HG02840 (cell line): ENCODE data around the gene IL6R.

Experiments
- ATAC-seq: cut with Tn5 transposase; IDR thresholded peaks from one replicate; pipeline ENCODE4 v1.9.1; 2021; ENCODE audit warnings: mild to moderate bottlenecking, moderate library complexity, moderate number of reproducible peaks; ENCODE audit not compliant: unreplicated experiment, low FRiP score

IL6R gene

DNA sequence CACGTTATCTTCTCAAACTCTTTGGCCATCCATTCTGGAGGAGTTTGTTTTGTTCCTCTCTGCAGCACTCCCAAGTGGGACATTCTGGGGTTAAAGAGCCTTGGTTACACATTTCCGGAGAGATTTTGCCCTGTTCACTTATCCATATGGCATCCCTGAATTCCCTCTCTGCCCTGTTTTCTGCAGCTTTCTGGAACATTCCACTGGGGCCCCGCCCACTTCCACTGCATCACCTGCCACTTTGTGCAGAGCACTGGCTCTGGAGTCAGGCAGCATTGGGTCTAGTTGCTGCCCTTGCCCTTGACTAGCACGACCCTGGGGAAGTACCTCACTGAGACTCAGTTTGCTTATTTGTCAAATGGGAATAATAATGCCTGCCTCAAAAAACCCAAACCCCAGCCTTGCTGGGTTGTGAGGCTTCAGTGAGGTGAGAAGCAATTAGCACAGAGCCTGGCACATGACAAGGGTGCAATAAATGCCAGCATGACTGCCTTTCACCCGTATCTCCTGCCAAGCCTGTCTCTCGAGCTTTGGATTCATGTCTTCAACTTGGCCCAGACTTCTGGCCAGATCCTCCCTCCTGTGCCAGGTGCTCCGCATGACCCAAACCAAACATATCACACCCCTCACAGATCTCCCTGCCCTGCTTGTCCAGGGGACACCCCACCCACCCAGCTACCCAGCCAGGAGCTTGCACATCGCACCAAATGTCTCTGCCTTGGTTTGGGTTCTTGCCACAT lies 38.3 kb downstream of the IL6R start:
- ATAC-seq: no peak

DNA sequence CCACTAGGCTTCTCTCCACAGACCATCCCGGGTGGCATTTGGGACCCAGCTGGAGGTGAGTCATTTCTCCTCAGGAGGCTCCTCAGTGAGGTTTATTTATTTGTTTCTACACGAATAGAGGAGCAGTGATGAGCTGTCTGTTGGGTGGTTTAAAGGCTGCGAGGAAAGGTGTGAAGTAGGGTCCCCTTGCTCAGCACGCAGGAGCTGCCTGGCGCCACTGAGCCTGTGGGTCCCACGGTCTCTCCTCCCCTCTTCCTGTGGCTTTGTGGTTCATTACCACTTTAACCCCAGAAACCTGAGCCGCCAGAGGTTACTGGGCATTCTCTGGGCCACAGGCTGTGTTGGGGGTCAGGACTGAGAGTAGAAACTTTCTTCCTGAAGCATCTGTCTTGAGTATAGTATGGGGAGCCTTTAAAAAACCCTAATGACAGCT lies 39.9 kb downstream of the IL6R start:
- ATAC-seq: no peak

DNA sequence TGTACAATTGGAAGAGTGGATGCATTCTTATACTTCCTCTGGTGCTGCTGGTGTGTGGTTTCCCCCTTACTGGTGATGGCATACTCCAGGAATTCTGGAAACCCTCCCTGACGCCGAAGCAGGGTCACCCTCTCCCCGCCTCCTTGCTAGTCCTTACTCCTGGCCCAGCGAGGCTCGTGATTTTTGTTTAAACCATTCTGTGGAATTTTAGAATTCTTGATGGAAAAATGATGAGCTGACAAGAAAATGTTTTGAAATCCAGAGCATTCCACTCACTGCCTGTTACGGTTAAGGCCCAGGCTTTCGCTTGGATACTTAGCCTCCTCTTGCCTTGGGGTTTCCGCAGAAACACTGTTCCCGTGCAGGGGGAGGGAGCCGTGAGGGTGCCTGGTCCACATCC lies 41.1 kb downstream of the IL6R start:
- no peak for ATAC-seq

DNA sequence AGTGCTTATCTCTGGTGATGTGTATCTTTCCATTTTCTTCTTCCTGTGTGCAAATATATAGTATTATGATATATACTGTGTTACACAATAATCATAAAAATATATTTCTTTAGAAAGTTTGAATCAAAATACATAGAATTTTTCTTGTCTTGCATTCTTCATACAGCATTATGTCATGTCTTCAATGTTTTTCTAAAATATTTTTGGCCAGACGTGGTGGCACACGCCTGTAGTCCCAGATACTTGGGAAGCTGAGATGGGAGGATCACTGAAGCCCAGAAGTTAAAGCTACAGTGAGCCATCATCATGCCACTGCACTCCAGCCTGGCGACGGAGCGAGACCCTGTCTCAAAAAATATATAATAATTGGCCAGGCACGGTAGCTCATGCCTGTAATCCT lies 41.6 kb downstream of the IL6R start:
- no peak for ATAC-seq

DNA sequence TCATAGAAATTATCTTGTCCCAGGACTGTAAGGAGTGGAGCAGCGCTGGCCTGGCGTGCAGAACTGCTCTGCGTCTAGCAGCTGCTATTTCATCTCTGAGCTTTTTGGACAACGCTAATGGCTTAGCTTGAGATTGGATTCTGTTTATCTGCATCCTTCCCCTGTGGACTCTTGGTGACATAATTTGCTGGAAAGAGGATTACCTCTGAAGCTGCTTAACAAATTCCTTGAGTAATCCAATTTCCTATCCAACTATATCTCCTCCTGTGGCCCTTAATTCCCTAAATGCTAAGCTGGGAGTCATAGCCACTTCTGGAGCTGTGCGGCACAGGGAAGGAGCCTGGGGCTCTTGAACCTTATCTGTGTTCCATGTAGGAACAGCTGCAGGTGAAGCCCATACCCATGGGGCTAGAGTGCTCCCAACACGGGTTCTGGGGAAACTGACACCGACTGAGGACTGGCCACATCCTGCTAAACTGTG lies 43.2 kb downstream of the IL6R start:
- ATAC-seq: no peak

DNA sequence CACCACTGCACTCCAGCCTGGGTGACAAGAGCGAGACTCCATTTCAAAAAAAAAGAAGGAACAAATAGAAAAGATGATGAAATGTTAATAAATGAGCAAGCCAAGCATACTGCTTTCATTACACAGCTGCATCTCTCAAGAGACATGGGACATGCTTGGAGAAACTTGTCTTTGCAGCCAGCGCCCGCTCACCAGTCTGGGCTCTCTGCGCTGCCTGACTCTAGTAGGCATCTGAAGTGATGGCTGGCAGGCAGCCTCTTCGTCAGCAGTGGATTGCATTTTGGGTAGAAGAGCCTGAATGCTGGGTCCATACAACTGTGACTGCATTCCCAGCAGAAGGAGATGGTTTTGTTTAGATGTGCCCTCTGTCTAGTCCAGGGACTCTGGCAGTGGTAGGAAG lies 48.0 kb downstream of the IL6R start:
- ATAC-seq: no peak

DNA sequence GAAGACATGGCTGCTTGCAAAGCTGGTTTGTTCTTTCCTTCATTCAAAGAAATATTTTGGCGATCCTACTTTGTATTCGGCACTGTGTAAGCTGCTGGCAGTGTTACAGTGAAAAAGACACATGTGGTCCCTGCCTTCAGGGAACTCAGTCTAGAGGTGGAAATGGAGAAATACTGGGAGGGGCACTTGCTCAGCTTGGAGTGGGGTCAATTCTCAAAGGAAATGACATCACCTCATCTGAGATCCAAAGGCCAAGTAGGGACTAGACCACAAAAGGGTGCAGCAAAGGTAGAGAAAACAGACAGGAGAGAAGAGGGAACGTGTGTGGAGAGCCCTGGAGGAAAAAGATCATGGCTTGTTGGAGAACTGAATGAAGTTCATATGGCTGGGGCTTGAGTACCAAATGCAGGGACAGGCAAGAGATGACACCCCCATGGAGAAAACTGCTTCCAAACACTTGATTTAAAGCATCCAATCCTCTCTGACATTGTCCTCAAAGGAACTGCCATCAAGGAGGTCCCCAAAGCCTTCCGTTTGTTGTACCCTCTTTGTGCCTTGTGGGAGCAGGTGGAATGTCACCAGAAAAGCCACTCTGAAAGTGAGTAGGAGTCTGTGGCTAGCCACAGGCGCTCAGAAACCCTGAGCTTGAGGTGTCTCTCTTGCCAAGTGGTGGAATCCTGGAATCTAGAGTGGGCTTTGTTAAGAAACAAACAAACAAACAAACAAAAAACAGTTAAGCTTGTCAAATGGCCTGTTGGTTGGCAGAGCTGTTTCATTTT lies 48.6 kb downstream of the IL6R start:
- no peak for ATAC-seq

DNA sequence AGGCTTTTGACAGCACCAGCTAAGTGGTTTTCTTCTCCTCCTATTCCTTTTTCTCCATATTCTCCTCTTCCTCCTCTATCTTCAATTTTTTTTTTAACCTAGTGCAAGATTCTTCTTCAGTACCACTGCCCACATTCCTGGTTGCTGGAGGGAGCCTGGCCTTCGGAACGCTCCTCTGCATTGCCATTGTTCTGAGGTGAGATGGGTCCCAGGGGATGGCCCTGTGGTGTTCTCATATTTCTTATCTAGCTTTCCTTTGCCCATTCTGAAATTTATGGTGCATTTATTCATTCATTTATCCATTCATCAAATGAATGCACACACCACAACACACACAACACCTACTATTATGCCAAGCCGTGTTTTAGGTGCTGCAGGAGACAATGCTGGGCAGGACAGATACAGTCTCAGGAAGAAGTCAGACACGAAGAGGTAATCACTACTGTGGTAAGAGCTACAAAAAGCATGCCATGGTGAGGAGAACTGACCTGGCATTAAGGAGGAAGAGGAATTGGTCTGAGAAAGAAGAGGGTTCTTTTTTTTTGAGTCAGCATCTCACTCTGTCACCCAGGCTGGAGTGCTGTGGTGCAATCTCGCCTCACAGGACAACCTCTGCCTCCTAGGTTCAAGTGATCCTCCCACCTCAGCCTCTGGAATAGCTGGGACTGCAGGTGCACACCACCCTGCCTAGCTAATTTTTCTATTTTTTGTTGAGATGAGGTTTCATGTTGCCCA lies 49.4 kb downstream of the IL6R start:
- no peak for ATAC-seq

DNA sequence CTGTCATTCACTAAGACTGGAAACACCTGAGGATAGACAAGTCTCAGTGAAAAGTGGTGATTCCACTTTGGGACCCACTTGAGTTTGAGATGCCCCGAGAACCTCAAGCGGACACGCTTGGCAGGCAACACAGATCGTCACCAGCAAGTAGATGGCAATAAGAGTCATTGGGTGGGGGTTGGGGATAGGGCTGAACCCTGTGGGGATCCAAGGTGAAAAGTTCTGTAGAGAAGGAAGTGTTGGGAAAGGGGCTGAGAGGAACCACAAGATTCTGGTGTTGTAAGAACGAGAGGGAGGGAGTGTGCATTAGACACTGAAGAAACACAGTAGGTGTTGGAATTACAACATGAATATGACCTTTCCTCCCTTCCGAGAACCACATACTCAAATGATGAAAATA lies 51.5 kb downstream of the IL6R start:
- ATAC-seq: no peak

DNA sequence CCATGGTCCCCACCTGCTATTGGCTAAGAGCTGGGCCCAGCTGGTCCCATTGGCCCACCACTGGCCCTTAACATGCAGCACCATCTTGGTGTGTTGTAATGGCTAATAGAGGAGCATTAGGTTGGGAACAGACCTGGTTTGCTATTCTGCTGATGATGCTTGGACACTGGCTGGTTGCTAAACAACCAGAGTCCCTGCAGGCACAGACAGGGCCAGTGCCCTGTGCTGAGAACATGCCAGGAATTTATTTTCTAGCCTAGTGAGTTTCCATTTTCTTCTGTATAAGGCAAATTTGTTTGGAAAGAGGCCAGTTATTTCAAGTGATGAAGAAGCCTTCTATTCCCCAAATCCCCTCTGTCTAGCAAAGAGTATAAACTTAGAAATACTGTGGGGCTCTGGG lies 53.9 kb downstream of the IL6R start:
- no peak for ATAC-seq

DNA sequence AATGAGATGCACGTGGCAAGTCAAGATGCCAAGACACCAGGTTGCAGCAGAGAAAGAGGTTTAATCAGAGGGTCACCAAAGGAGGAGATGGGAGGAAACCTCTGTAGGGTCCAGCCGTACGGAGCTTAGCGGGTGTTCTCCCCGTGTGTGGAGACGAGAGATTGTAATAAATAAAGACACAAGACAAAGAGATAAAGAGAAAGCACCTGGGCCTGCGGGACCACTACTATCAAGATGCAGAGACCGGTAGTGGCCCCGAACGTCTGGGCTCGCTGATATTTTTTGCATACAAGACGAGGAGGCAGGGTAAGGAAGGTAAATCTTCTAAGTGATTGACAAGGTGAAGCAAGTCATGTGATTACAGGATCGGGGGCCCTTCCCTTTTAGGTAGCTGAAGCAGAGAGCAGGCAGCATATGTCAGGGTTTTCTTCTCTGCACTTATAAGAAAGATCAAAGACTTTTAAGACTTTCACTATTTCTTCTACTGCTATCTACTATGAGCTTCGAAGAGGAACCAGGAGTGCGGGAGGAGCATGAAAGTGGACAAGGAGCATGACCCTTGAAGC lies 55.6 kb downstream of the IL6R start:
- ATAC-seq: no peak

DNA sequence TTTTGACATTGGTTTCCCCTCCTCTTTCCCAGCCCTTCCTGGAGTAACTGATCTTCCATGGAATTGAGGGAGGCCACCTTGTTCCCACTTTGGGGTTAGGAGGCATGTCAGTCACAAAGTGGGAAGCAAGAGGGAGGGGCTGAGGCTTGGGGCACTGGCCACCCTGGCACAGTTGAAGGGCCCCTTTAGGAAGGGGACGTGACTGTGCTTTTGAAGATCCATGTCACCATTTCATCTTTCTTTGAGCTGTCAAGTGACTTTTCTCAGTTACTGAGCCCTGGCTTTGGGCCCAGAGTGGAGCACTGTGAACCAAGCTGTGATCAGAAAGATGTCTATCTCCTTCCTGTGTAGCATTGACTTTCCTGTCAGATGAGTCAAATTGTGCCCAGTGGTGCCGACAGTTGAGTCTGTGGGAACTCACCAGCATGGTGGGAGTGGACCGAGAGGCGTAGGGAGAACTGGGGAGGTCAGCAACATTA lies 58.4 kb downstream of the IL6R start:
- ATAC-seq: no peak

DNA sequence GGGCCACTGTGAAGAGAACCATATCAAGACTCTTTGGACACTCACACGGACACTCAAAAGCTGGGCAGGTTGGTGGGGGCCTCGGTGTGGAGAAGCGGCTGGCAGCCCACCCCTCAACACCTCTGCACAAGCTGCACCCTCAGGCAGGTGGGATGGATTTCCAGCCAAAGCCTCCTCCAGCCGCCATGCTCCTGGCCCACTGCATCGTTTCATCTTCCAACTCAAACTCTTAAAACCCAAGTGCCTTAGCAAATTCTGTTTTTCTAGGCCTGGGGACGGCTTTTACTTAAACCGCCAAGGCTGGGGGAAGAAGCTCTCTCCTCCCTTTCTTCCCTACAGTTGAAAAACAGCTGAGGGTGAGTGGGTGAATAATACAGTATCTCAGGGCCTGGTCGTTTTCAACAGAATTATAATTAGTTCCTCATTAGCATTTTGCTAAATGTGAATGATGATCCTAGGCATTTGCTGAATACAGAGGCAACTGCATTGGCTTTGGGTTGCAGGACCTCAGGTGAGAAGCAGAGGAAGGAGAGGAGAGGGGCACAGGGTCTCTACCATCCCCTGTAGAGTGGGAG lies 60.6 kb downstream of the IL6R start:
- no peak for ATAC-seq

DNA sequence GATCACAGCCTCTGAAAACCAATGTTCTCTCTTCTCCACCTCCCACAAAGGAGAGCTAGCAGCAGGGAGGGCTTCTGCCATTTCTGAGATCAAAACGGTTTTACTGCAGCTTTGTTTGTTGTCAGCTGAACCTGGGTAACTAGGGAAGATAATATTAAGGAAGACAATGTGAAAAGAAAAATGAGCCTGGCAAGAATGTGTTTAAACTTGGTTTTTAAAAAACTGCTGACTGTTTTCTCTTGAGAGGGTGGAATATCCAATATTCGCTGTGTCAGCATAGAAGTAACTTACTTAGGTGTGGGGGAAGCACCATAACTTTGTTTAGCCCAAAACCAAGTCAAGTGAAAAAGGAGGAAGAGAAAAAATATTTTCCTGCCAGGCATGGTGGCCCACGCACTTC lies 61.1 kb downstream of the IL6R start:
- no peak for ATAC-seq

DNA sequence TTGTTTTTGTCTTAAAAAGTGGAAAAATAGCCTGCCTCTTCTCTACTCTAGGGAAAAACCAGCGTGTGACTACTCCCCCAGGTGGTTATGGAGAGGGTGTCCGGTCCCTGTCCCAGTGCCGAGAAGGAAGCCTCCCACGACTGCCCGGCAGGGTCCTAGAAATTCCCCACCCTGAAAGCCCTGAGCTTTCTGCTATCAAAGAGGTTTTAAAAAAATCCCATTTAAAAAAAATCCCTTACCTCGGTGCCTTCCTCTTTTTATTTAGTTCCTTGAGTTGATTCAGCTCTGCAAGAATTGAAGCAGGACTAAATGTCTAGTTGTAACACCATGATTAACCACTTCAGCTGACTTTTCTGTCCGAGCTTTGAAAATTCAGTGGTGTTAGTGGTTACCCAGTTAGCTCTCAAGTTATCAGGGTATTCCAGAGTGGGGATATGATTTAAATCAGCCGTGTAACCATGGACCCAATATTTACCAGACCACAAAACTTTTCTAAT lies 61.8 kb downstream of the IL6R start:
- no peak for ATAC-seq

DNA sequence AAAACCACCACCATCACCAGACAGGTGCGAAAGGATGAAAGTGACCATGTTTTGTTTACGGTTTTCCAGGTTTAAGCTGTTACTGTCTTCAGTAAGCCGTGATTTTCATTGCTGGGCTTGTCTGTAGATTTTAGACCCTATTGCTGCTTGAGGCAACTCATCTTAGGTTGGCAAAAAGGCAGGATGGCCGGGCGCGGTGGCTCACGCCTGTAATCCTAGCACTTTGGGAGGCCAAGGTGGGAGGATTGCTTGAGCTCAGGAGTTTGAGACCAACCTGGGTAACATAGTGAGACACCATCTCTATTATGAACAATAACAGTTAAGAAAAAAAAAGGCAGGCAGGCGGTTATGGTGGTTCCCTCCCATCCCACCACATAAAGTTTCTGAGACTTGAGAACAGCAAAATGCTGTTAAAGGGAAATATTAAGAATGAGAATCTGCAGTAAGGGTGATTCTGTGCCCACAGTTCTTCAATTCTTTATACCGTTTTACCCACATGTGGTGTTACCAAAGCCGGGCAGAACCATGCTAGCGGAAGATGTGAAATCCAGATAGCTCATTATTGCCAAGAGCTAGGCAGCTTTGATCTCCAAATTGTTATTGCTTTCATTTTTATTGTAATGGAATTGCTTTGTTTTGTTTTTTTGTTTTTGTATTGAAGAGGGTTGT lies 62.4 kb downstream of the IL6R start:
- ATAC-seq: no peak

DNA sequence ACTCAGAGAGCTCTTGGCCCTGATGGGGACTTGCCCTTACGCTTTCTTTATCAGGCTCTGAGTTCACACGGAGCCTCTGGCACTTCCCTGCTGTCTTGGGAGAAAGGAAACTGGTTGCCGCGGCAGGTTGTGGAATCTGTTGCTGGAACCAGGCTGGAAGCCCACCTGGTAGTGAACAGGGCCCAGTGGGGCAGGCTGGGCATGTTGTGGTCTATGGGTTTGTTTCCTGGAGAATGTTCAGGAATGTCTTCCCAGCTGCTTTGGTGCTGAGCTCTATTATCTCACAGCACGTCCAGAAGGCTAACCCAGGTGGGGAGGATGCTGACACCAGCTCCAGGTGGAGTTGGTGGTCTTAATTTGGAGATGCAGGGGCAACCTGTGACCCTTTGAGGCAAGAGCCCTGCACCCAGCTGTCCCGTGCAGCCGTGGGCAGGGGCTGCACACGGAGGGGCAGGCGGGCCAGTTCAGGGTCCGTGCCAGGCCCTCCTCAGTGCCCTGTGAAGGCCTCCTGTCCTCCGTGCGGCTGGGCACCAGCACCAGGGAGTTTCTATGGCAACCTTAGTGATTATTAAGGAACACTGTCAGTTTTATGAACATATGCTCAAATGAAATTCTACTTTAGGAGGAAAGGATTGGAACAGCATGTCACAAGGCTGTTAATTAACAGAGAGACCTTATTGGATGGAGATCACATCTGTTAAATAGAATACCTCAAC lies 63.5 kb downstream of the IL6R start:
- no peak for ATAC-seq

DNA sequence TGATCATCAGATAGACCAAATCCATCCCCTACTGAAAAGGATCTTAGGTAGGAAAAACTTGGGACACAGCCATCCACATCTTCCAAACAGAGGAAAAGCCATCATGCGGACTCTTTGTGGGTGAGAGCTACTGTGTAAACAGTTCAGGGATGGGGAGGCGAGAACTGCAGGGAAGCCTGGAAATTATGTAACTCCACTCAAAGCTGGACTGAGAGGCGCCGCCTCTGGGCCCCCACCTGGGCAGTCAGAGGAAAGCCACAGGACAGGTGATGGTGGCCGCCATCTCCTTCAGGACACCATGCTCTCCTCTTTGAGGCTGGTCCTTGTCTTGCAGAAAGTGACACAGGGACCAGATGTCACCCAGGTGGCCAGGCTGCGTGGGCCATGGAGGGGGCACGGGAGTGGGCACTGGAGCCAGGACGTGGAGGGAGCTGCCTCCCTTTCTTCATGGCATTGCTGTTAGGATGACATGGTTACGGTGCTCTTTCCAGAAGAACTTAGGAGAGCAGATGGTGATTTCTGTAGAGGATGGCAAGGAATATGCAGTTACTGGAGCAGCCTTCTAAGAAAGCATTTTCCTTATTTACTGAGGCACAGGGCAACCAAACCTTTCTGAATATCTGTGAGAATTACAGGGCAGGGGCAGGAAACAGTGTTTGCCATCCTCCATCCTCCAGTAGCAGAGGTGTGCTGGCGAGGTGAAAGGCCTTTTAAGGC lies 64.9 kb downstream of the IL6R start:
- ATAC-seq: no peak
